ENCODE measurements around the gene UBE2R2. TPM values are rescaled to one million over a fixed set of nuclear protein-coding genes. Genes with fewer than 3 reads are reported as not detected.
"Not testable (repeated sequence)": the region's sequence is repeated elsewhere in the genome, so short reads cannot be mapped to it uniquely, and the experiment has no call there.

Gene UBE2R2
- total RNA-seq, 1 donor from 2014 or later, result 34.5 TPM

DNA sequence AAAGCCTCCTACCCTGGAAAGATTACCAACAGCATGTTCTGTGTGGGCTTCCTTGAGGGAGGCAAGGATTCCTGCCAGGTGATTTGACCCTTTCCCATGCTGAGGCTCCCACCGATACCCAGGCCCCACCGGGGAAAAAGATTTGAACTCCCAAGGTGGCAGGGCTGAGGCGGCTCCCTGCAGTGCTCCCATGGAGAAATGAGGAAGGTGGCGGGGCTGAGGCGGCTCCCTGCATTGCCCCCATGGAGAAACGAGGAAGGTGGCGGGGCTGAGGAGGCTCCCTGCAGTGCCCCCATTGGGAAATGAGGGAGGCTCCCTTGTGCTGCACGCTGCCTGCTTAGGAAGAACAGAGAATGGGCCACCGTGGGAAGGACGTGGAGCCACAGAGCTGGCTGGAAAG lies 18.4 kb upstream of the UBE2R2 start:
- intact Hi-C loops (cut with micrococcal nuclease), result no loop called here

GRCh38 chr9:33799928-33800704 lies 16.8 kb upstream of the UBE2R2 start:
- intact Hi-C loops (cut with micrococcal nuclease), result no loop called here

DNA sequence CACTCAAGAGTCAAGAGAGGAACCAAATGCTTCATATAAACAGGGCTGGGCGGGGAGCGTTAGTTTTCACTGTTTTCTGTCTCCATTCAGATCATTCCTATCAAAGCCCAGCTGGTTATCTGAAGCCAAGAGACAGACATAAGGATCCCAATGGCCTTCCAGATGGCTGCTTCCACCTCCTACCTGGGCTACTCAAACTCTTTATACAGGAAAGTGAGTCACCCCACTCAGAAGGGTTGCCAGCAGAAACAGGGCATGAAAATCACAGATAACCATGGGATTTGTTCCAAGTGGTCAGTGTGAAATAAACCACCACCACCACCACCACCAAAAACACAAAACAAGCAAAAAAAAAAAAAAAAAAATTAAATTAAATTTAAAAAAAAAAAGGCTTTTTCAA lies 16.1 kb upstream of the UBE2R2 start:
- intact Hi-C loops (cut with micrococcal nuclease), result no loop called here

- intact Hi-C loops (cut with micrococcal nuclease), result not testable (repeated sequence)
These were observed 14.9 kb upstream of the UBE2R2 start for GRCh38 chr9:33801943-33802500.

- intact Hi-C loops (cut with micrococcal nuclease), result not testable (repeated sequence)
These were observed 12.8 kb upstream of the UBE2R2 start for GRCh38 chr9:33804196-33804595.

DNA sequence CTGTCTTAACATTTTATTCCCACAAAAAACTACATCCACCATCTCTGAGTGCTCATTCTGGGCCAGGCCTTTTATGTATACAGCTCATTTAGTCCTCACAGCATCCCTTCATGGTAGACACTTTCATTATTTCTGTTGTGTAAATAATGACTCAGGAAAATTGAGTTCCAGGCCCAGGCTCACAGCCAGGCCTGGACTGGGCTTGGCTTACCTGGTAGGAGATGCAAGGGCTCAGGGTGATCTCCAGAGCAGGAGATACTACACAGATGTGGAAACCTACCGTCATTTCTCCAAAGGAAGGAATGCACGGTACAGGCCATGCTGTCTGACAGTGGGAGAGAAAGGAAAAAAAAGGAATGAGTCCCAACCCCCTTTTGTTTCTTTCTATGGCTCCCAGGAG lies 9.8 kb upstream of the UBE2R2 start:
- intact Hi-C loops (cut with micrococcal nuclease), result not testable (repeated sequence)

DNA sequence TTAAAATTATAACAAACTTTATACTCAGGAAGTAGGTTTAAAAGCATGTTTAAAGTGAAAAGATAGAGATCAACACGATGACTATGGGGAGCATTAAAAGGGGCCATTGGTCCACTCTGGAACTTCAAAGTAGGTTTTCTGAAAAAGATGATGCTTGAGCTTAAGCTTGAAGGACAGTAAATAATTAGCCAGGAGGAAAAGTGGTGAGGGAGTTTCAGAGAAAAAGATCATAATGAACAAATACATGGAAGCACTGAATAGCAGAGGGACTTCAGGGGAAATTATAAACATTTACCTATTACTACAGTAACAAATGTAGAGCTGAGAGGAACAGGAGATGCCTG lies 8.0 kb upstream of the UBE2R2 start:
- intact Hi-C loops (cut with micrococcal nuclease), result not testable (repeated sequence)

DNA sequence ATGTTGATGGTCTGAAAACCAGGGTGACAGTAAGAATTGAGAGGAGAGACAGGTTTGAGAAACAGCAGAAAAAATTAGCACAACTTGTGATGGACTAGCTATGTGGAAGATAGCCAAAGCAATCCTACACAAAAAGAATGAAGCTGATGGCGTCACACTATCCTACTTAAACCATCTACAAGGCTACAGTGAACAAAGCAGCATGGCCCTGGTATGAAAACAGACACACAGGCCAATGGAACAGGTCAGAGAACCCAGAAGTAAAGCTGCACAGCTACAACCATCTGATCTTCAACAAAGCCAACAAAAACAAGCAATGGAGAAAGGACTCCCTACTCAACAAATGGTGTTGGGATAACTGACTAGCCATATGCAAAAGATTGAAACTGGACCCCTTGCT lies 7.5 kb upstream of the UBE2R2 start:
- intact Hi-C loops (cut with micrococcal nuclease), result no loop called here

DNA sequence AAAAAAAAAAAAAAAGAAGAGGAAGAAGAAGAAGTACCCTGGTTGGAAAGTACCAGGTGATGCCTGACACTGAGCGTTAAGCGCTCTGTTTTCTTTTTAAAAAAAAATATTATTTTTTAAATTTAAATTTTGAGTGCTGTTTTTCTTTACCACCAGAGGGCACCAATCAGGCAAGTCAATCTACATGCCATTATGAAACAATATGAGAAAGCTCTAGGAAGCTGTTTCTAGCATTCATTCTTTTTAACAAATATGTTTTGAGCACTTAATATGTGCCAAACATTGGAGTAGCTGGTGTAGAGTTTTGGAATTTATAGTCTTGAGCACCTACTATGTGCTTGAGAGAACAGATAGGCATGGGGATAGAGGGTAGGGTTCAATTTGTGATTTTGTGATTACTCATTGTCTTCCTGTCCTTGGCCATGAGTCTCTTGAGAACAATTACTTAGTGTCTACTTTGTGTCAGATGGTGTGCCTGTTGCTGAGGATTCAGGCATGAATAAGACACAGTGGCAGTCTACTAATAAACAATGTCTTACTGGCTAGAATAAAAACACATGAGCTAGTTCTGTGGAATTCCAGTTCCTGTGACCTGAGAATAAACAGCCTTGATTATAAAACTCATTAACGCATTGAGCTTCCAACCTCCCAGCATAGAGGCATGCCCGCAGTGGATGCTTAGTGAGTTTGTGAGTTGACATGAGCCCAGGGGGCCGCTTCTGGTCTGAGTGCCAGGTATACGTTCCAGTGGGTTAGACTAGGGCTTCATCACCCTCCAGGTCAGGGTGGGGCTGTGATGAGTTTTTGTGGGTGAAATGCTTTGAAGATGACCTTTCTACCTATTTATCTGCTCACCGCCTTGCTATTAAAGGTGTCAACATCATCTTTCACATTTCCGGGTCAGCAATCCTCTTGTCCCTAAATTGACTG lies 3.0 kb upstream of the UBE2R2 start:
- intact Hi-C loops (cut with micrococcal nuclease), result loop anchor here (1.0 to 10.0 kb wide), 10 partner anchors 38 to 2001 kb away; partner anchors contain the start of genes B4GALT1, FANCG, HINT2 and SMIM27

DNA sequence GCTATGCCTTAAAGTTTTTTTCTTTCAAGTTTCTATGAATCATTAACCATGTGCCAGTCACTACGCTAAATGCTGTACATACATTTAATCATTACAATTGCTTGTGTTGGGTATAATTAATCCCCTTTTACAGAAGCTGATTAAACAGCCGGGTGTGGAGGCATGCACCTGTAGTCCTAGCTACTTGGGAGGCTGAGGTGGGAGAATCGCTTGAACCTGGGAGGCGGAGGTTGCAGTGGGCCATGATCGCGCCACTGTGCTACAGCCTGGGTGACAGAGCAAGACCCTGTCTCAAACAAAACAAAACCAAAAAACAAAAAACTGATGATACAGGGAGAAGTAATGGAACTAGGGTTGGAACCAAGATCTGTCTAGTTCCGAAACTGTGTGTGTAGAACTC lies 1.2 kb upstream of the UBE2R2 start:
- intact Hi-C loops (cut with micrococcal nuclease), result loop anchor here (1.0 to 10.0 kb wide), 15 partner anchors 21 to 1999 kb away; partner anchors contain the start of genes B4GALT1, DCAF12, DNAI1 and DNAJA1

- intact Hi-C loops (cut with micrococcal nuclease), result loop anchor here (1.0 to 10.0 kb wide), 12 partner anchors 309 to 1997 kb away; partner anchors contain the start of genes B4GALT1, DCAF12, DNAI1 and DNAJA1
These were observed 587 bp downstream of the UBE2R2 start for GRCh38 chr9:33817327-33818166.

DNA sequence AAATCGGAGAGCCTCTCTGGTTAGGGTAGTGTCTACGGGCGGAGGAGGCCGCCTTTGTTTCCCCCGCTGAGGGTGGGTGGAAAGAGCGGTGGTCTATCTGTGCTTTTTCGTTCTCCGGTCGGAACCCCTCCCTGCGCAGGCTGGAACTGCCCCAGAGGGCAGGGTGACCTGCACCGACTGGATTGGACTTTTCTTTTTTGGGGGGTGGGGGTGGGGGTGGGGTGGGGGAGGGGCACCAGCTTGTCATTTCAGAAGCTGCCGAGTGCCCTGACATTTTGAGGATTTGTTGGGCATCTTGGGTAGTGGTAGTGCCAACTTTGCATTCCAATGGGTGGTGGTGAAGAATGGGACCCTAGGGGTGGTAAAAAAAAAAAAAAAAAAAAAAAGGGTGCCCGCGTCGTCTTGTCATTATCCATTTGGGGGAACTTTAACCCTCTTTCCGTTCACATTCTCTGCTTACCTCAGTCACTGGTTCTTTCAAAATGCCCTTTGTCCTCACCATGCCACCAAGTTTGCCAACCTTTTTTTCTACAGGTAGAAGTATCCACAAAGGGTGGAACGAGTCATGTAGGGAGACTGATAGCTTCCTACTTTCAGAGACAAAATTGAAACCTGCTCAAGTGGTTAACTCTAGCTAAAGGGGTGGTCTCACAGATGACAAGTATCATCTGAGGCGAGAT lies 1.3 kb downstream of the UBE2R2 start:
- intact Hi-C loops (cut with micrococcal nuclease), result loop anchor here (5.0 to 10.0 kb wide), 7 partner anchors 346 to 1996 kb away; partner anchors contain the start of genes B4GALT1, FANCG, HINT2 and NOL6

- intact Hi-C loops (cut with micrococcal nuclease), result loop anchor here (5.0 to 10.0 kb wide), 7 partner anchors 347 to 1996 kb away; partner anchors contain the start of genes B4GALT1, FANCG, HINT2 and NOL6
These were observed 2.0 kb downstream of the UBE2R2 start for GRCh38 chr9:33818847-33819500.

DNA sequence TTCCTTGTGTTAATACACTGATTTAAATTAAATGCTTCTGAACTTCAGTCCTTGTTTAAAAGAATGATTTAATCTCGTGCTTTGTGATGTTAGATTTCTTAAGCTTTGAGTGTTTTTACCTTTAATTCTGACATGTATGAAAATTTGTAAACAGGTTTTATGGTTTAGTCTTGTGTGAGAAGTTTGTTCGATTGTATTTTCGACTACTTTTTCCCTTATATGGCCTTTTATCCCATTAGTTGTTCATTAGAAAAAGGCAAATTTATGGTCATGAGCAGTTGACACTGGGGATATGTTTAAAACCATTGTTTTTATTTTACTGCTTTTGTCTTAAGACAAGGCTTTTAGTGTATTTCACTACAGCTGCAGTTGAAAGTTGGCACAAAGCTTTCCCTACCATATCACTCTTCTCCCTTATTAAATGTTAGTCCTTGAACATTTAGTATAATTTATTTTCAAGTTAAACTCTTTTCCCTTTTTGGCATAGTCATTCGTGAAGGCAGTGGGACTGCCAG lies 3.3 kb downstream of the UBE2R2 start:
- intact Hi-C loops (cut with micrococcal nuclease), result no loop called here

GRCh38 chr9:33823801-33824200 lies 6.8 kb downstream of the UBE2R2 start:
- intact Hi-C loops (cut with micrococcal nuclease), result no loop called here

DNA sequence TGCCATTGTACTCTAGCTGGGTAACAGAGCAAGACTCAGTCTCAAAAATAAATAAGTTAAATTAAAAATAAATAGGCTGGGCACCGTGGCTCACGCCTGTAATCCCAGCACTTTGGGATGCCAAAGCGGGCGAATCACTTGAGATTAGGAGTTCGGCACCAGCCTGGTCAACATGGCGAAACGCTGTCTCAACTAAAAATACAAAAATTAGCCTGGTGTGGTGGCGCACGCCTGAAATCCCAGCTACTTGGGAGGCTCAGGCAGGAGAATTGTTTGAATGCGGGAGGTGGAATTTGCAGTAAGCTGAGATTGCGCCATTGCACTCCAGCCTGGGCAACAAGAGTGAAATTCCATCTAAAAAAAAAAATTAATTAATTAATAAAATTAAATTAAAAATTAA lies 10.3 kb downstream of the UBE2R2 start:
- intact Hi-C loops (cut with micrococcal nuclease), result not testable (repeated sequence)

- intact Hi-C loops (cut with micrococcal nuclease), result not testable (repeated sequence)
These were observed 12.8 kb downstream of the UBE2R2 start for GRCh38 chr9:33829641-33830230.

GRCh38 chr9:33835625-33836260 lies 18.8 kb downstream of the UBE2R2 start:
- intact Hi-C loops (cut with micrococcal nuclease), result loop anchor here (1.0 kb wide), 1 partner anchor 19 kb away; no protein-coding TSS in a partner anchor
